K562 (cell line): ENCODE data around the gene CLNK. TPM values are rescaled to one million over a fixed set of nuclear protein-coding genes. Genes with fewer than 3 reads are reported as not detected.

ENCODE experiments used
- GABPB1 ChIP-seq: sonication (generic); formaldehyde crosslinking; IDR thresholded peaks from 2 replicates; pipeline ENCODE4 v1.8.0; 2022; ENCODE audit warnings: mild to moderate bottlenecking, missing genetic modification reagents
- HNRNPUL1 ChIP-seq: fragments of 200-400 bp; formaldehyde crosslinking; IDR thresholded peaks from 2 replicates; pipeline ENCODE4 v1.6.1; 2017; ENCODE audit warnings: low read length
- MAFF ChIP-seq: IDR thresholded peaks from 2 replicates; pipeline ENCODE4 v1.6.1; 2012; ENCODE audit warnings: low read length, improper control_type of control experiment
- PRPF4 ChIP-seq: fragments of 200-400 bp; formaldehyde crosslinking; IDR thresholded peaks from one replicate; pipeline ENCODE4 v1.6.1; 2017; ENCODE audit warnings: low read length, low read depth, mild to moderate bottlenecking; ENCODE audit not compliant: insufficient read depth, poor library complexity, severe bottlenecking
- ZBTB7A ChIP-seq: IDR thresholded peaks from 2 replicates; pipeline ENCODE4 v1.6.1; 2011; ENCODE audit warnings: low read depth, mild to moderate bottlenecking, low read length, moderate library complexity, borderline replicate concordance; ENCODE audit not compliant: control insufficient read depth
- polyA plus RNA-seq, 8 experiments: library from polyadenylated mRNA; depleted of rRNA in 4 of 8; stranded (reverse) in 5 of 8; unstranded in 3 of 8; fragments of >200 nt; fragmentation: Nextera tagmentation in 2 of 8; fragmentation: Illumina TruSeq in 1 of 8; extraction: Ambion mirVana in 2 of 8; extraction: Trizol in 1 of 8; gene quantifications; 2 replicates each; pipeline versions ENCODE4 v1.2.1 to v1.2.3, GENCODE V29; 2011 to 2014; ENCODE audit warnings: inconsistent platforms in 1 of 8, missing spikeins in 1 of 8
- total RNA-seq, 7 experiments: library from RNA; depleted of rRNA in 6 of 7; stranded (reverse); fragments of >200 nt in 6 of 7; fragmentation: Illumina TruSeq in 2 of 7; extraction: Trizol in 2 of 7; gene quantifications; 2 replicates each; pipeline versions ENCODE4 v1.2.1 to v1.2.3, GENCODE V29; 2011 to 2021; ENCODE audit warnings: low replicate concordance in 1 of 7
- TF ChIP-seq, protein P1 (sequence below): fragments of 450-650 bp; IDR thresholded peaks from 2 replicates; pipeline ENCODE4 v1.6.1; 2018; ENCODE audit not compliant: partially characterized antibody
- TF ChIP-seq, protein P2 (sequence below): fragments of 200-800 bp; sonication (Bioruptor generic); IDR thresholded peaks from 2 replicates; pipeline ENCODE4 v1.6.1; 2017; ENCODE audit warnings: missing genetic modification characterization, missing compliant biosample characterization

Gene CLNK
- total and polyA plus RNA-seq, 9 of the 15 experiments (the other 6 are each of a cell fraction or from before 2014, with no cell fraction given): not detected

GRCh38 chr4:10500776-10501175, 183.8 kb downstream of the CLNK start (continued):
- TF ChIP-seq, protein P1, sequence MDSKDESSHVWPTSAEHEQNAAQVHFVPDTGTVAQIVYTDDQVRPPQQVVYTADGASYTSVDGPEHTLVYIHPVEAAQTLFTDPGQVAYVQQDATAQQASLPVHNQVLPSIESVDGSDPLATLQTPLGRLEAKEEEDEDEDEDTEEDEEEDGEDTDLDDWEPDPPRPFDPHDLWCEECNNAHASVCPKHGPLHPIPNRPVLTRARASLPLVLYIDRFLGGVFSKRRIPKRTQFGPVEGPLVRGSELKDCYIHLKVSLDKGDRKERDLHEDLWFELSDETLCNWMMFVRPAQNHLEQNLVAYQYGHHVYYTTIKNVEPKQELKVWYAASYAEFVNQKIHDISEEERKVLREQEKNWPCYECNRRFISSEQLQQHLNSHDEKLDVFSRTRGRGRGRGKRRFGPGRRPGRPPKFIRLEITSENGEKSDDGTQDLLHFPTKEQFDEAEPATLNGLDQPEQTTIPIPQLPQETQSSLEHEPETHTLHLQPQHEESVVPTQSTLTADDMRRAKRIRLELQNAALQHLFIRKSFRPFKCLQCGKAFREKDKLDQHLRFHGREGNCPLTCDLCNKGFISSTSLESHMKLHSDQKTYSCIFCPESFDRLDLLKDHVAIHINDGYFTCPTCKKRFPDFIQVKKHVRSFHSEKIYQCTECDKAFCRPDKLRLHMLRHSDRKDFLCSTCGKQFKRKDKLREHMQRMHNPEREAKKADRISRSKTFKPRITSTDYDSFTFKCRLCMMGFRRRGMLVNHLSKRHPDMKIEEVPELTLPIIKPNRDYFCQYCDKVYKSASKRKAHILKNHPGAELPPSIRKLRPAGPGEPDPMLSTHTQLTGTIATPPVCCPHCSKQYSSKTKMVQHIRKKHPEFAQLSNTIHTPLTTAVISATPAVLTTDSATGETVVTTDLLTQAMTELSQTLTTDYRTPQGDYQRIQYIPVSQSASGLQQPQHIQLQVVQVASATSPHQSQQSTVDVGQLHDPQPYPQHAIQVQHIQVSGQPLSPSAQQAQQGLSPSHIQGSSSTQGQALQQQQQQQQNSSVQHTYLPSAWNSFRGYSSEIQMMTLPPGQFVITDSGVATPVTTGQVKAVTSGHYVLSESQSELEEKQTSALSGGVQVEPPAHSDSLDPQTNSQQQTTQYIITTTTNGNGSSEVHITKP: no peak
- no peak for TF ChIP-seq PRPF4
- TF ChIP-seq HNRNPUL1: no peak
- no peak for TF ChIP-seq GABPB1 (CRISPR knock-in tag)
- TF ChIP-seq ZBTB7A: no peak
- TF ChIP-seq, protein P2, sequence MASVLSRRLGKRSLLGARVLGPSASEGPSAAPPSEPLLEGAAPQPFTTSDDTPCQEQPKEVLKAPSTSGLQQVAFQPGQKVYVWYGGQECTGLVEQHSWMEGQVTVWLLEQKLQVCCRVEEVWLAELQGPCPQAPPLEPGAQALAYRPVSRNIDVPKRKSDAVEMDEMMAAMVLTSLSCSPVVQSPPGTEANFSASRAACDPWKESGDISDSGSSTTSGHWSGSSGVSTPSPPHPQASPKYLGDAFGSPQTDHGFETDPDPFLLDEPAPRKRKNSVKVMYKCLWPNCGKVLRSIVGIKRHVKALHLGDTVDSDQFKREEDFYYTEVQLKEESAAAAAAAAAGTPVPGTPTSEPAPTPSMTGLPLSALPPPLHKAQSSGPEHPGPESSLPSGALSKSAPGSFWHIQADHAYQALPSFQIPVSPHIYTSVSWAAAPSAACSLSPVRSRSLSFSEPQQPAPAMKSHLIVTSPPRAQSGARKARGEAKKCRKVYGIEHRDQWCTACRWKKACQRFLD: no peak
- no peak for TF ChIP-seq MAFF
